GM06990 (cell line): Measurements from ENCODE around the gene CARMIL1.

ENCODE experiments used
- DNase-seq: peaks from one replicate; pipeline ENCODE4 v3.0.0-alpha.2; 2011; ENCODE audit not compliant: insufficient read length; ENCODE audit errors: extremely low read depth
- H3K27me3 ChIP-seq: replicated peaks from 2 replicates; pipeline ENCODE4 v1.6.0; 2011; ENCODE audit warnings: low read length; ENCODE audit not compliant: control insufficient read depth, insufficient read depth
- H3K36me3 ChIP-seq: 2 replicates; pipeline ENCODE4 v1.5.1; 2011; ENCODE audit warnings: low read length; ENCODE audit not compliant: control insufficient read depth, insufficient read depth
- H3K4me3 ChIP-seq: replicated peaks from 2 replicates; pipeline ENCODE4 v1.5.1; 2011; ENCODE audit warnings: low read depth, mild to moderate bottlenecking, control low read depth, low read length
- TF ChIP-seq, protein P1 (sequence below): IDR thresholded peaks from 2 replicates; pipeline ENCODE4 v1.5.1; 2011; ENCODE audit warnings: low read length, control low read depth, mild to moderate bottlenecking, inconsistent platforms; ENCODE audit not compliant: insufficient read depth, poor library complexity, severe bottlenecking

CARMIL1 gene

DNA sequence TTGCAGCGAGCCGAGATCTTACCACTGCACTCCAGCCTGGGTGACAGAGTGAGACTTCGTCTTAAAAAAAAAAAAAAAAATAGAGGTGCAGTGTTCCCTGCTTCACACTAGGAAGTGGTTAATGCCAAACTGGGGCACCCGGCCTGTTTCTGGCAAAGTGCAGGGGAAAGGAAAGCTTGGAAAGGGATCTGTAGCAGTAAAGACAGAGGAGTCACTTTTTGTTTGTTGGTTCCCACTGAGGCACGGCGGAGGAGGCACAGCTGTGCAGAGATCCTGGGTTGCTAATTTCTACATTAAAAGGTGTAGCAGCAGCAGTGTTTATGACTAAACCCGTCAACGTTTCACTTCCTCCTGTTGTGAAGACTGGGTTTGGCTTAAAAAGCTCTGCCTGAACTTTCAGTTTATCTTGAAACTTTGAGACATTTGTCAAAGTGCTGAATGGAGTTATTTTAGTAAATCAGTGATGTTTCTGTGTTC is 125.6 kb downstream of the CARMIL1 start:
- DNase-seq, result peak; percentile 63
- no peaks in the 10 kb centered on the region for H3K36me3 ChIP-seq
- H3K27me3 ChIP-seq, result no peaks in the 10 kb centered on the region
- TF ChIP-seq, protein P1, sequence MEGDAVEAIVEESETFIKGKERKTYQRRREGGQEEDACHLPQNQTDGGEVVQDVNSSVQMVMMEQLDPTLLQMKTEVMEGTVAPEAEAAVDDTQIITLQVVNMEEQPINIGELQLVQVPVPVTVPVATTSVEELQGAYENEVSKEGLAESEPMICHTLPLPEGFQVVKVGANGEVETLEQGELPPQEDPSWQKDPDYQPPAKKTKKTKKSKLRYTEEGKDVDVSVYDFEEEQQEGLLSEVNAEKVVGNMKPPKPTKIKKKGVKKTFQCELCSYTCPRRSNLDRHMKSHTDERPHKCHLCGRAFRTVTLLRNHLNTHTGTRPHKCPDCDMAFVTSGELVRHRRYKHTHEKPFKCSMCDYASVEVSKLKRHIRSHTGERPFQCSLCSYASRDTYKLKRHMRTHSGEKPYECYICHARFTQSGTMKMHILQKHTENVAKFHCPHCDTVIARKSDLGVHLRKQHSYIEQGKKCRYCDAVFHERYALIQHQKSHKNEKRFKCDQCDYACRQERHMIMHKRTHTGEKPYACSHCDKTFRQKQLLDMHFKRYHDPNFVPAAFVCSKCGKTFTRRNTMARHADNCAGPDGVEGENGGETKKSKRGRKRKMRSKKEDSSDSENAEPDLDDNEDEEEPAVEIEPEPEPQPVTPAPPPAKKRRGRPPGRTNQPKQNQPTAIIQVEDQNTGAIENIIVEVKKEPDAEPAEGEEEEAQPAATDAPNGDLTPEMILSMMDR, result no peak
- H3K4me3 ChIP-seq, result peak overlapping the region; percentile 21; the same call in 1 of the 2 replicates

DNA sequence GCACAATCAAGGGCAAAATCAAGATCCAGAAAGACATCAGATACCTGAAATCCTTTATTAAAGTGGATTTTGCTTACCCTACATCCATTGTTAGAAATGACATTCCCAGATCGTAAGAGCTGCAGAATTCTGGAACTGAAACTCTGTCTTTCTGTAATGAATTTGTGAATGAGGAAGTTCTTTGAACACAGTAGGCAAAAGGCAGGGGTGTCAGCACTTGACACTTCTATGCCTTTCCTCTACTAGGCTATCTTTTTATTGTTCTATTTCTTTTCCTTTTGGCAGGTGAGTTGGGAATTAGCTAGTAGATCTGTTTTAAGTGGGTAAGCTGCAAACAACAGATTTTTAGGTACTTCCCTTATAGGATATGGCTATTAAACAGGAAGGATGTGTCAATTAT is 126.3 kb downstream of the CARMIL1 start:
- Histone ChIP-seq H3K27me3 (no peaks in the 10 kb centered on the region), H3K4me3 (no peak overlapping the region), H3K36me3 (no peaks in the 10 kb centered on the region)
- TF ChIP-seq, protein P1, result no peak
- DNase-seq, result peak; percentile 17

GRCh38 chr6:25407431-25407830 is 128.3 kb downstream of the CARMIL1 start:
- DNase-seq, result no peak

DNA sequence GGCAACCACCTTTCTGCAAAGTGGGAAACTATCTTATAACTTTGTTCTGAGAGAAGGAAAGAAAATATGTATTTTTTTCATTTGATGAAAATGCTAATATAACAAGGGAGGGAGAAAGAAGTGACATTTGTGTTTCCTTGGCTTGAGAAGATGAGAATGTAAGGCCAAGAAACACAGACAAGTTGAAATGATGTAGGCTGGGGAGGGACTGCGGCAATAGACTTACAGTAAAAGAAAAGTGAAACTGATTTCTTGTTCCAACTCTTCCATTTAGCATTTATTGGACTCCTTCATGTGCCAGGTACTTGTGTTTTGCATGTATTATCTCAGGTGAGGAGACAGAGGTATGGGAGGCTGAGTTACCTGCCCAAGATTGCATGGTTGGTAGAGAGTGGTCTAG is 130.9 kb downstream of the CARMIL1 start:
- Histone ChIP-seq H3K4me3 (no peak overlapping the region), H3K36me3 (no peaks in the 10 kb centered on the region), H3K27me3 (no peaks in the 10 kb centered on the region)
- TF ChIP-seq, protein P1, result no peak
- no peak for DNase-seq

More at GRCh38 chr6:25407431-25407830, 128.3 kb downstream of the CARMIL1 start:
- H3K27me3 ChIP-seq, result no peaks in the 10 kb centered on the region
- TF ChIP-seq, protein P1, result no peak
- H3K36me3 ChIP-seq, result no peaks in the 10 kb centered on the region
- H3K4me3 ChIP-seq, result no peak overlapping the region

DNA sequence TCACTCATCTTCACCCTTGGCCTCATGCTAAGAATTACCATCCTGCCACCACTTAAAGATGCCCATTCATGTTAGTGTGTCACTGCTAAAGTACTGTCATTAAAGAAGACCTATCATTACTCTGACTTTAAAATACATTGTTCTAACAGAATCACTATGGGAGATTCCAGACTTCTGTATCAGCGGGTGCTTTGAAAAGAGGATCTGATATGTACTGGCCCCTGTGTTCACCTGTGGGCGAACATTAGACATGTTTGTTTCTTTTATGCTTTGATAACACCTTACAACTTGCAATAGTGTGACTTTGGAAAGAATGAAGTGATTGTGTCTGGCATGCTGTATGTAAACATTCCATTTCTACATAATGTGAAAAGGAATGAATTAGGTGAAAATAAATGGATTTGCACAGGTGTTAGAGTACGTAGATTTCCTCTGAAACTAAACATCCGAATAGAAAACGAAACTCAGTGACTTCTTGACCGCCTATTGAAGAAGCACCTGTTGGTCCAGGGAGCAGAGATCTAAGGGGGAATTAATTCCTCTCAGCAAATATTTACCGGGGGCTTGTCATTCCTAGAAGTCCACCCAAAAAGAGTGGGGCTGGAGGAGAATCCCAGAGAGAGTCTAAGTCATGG is 132.3 kb downstream of the CARMIL1 start:
- Histone ChIP-seq H3K4me3 (no peak overlapping the region), H3K36me3 (no peaks in the 10 kb centered on the region), H3K27me3 (no peaks in the 10 kb centered on the region)
- TF ChIP-seq, protein P1, result no peak
- no peak for DNase-seq

GRCh38 chr6:25413207-25413905 is 134.2 kb downstream of the CARMIL1 start:
- TF ChIP-seq, protein P1, result no peak
- no peak for DNase-seq
- H3K4me3 ChIP-seq, result no peak overlapping the region
- H3K27me3 ChIP-seq, result no peaks in the 10 kb centered on the region
- no peaks in the 10 kb centered on the region for H3K36me3 ChIP-seq
